ENCODE data around the gene CAMK1D. TPM values are rescaled to one million over a fixed set of nuclear protein-coding genes. Genes with fewer than 3 reads are reported as not detected.
"Not testable (repeated sequence)": the region's sequence is repeated elsewhere in the genome, so short reads cannot be mapped to it uniquely, and the experiment has no call there.

CAMK1D gene
- total RNA-seq, 1 donor from 2014 or later: 36.3 TPM

DNA sequence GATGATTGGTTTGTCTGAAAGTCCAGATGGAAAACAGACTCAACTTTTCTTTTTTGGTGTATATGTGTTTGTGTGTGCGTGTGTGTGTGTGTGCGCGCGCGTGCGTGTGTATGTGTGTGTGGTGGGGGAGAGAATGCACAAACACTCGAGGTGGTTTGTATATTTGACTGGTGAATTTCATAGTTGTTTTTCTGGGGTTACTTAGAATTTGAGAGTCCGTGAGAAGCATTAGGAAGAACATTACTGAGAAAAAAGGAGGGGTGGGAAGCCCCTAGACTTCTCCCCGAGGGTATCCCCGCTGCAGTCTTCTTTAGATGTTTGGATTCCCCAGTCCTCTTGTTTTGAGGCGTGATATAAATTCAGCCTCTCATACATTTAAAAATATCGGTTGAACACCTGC is 6.0 kb downstream of the CAMK1D start:
- no peak overlapping the region for H3K4me3 Mint-ChIP-seq (ENCODE audit: unreplicated experiment)
- DNase-seq (ENCODE audit: low spot score): no peak
- no peak overlapping the region for H3K27ac Mint-ChIP-seq (ENCODE audit: unreplicated experiment)
- TF ChIP-seq, protein P1, sequence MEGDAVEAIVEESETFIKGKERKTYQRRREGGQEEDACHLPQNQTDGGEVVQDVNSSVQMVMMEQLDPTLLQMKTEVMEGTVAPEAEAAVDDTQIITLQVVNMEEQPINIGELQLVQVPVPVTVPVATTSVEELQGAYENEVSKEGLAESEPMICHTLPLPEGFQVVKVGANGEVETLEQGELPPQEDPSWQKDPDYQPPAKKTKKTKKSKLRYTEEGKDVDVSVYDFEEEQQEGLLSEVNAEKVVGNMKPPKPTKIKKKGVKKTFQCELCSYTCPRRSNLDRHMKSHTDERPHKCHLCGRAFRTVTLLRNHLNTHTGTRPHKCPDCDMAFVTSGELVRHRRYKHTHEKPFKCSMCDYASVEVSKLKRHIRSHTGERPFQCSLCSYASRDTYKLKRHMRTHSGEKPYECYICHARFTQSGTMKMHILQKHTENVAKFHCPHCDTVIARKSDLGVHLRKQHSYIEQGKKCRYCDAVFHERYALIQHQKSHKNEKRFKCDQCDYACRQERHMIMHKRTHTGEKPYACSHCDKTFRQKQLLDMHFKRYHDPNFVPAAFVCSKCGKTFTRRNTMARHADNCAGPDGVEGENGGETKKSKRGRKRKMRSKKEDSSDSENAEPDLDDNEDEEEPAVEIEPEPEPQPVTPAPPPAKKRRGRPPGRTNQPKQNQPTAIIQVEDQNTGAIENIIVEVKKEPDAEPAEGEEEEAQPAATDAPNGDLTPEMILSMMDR (IDR thresholded peaks at IDR 0.05): no peak
- H3K36me3 Mint-ChIP-seq (ENCODE audit: low read depth): no peaks in the 10 kb centered on the region
- H3K4me1 Mint-ChIP-seq (ENCODE audit: low read depth): peaks cover 41% of the 10 kb centered on the region
- no peaks in the 10 kb centered on the region for H3K27me3 Mint-ChIP-seq (ENCODE audit: low read depth)
- H3K9me3 Mint-ChIP-seq (ENCODE audit: low read depth): no peaks in the 10 kb centered on the region

DNA sequence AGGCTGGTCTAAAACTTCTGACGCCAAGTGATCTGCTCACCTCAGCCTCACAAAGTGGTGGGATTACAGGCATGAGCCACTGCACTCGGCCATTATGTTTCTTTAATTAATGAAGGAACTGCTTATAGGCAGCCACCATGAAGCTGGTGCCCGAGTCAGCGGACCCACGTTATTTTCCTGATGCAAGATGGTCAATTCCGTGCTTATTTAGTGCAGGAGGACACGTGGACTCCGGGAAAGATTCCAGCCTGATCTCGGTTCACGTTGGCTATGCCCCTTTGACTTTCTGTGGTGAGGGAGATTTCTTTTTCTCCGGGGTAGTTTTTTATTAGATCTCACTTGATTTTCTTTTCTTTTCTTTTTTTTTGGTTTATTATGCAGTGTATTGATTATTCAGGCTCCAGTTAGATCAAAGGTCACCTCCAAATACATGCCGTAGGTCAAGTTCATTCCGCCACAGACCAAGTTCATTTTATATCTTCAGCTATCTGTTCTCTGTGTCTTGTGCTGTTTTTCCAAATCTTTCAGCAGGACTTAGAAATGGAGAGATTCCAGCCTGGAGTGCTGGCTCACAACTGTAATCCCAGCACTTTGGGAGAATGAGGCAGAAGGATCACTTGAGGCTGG is 8.3 kb downstream of the CAMK1D start:
- Mint-ChIP-seq H3K4me3 (ENCODE audit: unreplicated experiment) (no peak overlapping the region), H3K27me3 (ENCODE audit: low read depth) (no peaks in the 10 kb centered on the region), H3K9me3 (ENCODE audit: low read depth) (no peaks in the 10 kb centered on the region), H3K36me3 (ENCODE audit: low read depth) (no peaks in the 10 kb centered on the region), H3K4me1 (ENCODE audit: low read depth) (peaks cover 26% of the 10 kb centered on the region), H3K27ac (ENCODE audit: unreplicated experiment) (no peak overlapping the region)
- TF ChIP-seq, protein P1 (IDR thresholded peaks at IDR 0.05): no peak
- DNase-seq (ENCODE audit: low spot score): no peak

DNA sequence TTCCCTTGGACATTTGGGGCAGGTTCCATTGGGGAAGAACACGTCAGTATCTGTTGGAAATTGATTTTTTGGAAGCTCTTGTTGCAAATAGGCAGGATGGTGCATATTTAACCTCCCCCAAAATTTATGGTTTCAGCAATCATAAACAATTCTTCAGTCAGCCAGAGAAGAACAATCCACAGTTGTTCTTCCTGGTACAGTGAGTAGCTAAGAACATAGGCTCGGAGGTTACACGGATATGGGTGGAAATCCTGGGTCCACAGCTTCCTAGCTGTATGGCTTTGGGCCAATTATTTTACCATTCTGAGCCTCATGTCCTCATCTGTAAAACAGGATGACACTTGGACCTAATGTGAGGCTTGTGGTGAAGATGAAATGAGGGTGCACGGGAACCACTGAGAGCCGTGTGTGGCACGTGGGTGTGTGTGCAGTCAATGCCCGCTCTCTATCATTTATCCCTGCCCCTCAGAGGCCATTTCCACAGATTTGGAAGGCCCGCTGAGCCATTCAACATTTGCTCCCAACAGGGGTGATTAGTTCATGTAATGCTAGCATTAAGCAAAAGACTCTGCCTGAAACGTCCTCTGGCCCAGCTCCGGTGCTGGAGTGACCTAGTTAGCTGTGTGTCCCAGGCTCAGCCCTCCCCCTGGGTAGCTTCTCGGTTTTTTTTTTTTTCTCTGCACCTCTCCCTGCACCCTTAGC is 9.7 kb downstream of the CAMK1D start:
- H3K27me3 Mint-ChIP-seq (ENCODE audit: low read depth): no peaks in the 10 kb centered on the region
- peaks cover 18% of the 10 kb centered on the region for H3K4me1 Mint-ChIP-seq (ENCODE audit: low read depth)
- H3K9me3 Mint-ChIP-seq (ENCODE audit: low read depth): no peaks in the 10 kb centered on the region
- no peaks in the 10 kb centered on the region for H3K36me3 Mint-ChIP-seq (ENCODE audit: low read depth)
- TF ChIP-seq, protein P1 (IDR thresholded peaks at IDR 0.05): no peak
- H3K27ac Mint-ChIP-seq (ENCODE audit: unreplicated experiment): peak overlapping the region; percentile 79
- DNase-seq (ENCODE audit: low spot score): no peak
- H3K4me3 Mint-ChIP-seq (ENCODE audit: unreplicated experiment): no peak overlapping the region

DNA sequence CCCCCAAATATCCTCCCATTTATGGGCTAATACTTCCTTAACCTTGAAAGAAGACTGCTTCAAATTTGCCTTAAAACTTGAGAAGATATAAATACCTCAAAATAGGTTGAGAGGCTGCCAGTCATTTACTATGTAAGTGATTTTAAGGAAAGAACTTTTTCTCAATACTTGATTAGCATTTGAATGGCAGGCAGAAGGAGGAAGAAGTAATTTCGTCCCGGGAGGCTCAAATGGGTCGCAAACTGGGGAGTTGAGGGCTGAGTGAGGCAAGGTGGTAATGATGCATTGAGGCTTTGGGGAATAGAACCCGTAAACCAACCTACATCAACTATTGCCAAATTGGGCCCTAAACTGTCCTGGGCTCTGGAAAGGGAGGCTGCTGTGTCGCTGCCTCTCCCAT is 11.1 kb downstream of the CAMK1D start:
- H3K4me1 Mint-ChIP-seq (ENCODE audit: low read depth): peaks cover 18% of the 10 kb centered on the region
- no peak overlapping the region for H3K27ac Mint-ChIP-seq (ENCODE audit: unreplicated experiment)
- no peak overlapping the region for H3K4me3 Mint-ChIP-seq (ENCODE audit: unreplicated experiment)
- no peaks in the 10 kb centered on the region for H3K27me3 Mint-ChIP-seq (ENCODE audit: low read depth)
- TF ChIP-seq, protein P1 (IDR thresholded peaks at IDR 0.05): no peak
- H3K36me3 Mint-ChIP-seq (ENCODE audit: low read depth): no peaks in the 10 kb centered on the region
- no peaks in the 10 kb centered on the region for H3K9me3 Mint-ChIP-seq (ENCODE audit: low read depth)
- DNase-seq (ENCODE audit: low spot score): no peak

DNA sequence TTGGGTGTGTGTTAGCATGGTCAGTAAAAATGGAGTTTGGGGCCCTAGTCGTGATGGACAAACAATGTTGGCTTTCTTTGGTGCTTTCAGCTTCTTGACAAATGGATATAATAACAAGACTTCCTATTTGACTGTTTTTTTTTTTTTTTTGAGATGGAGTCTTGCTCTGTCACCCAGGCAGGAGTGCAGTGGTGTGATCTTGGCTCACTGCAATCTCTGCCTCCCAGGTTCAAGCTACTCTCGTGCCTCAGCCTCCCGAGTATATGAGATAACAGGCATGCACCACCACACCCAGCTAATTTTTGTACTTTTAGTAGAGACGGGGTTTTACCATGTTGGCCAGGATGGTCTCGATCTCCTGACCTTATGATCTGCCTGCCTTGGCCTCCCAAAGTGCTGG is 11.8 kb downstream of the CAMK1D start:
- H3K27me3 Mint-ChIP-seq (ENCODE audit: low read depth); H3K27ac Mint-ChIP-seq (ENCODE audit: unreplicated experiment); H3K4me3 Mint-ChIP-seq (ENCODE audit: unreplicated experiment); DNase-seq (ENCODE audit: low spot score); H3K9me3 Mint-ChIP-seq (ENCODE audit: low read depth); H3K36me3 Mint-ChIP-seq (ENCODE audit: low read depth): not testable (repeated sequence)
- peaks cover 22% of the 10 kb centered on the region for H3K4me1 Mint-ChIP-seq (ENCODE audit: low read depth)

DNA sequence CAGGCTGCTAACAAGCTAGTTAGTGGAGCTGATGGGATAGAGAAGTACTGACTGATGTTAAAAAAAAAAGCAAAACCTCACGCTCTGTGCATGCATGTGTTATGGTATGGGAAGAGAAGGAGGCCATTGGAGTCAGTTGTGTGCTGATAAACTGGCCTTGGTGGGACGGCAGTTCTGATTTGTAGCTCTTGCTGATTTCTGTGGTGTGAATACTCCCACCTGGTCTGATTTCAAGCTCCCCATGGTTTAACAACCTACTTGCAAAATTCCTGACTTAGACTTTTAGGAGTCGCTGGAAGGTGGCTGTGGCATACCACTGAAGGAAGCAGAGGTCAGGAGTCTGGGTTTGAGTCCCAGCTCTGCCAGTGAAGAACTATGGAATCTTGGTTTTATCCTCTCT is 15.2 kb downstream of the CAMK1D start:
- Mint-ChIP-seq H3K4me3 (ENCODE audit: unreplicated experiment) (no peak overlapping the region), H3K36me3 (ENCODE audit: low read depth) (no peaks in the 10 kb centered on the region), H3K27ac (ENCODE audit: unreplicated experiment) (no peak overlapping the region), H3K4me1 (ENCODE audit: low read depth) (peaks cover 25% of the 10 kb centered on the region), H3K27me3 (ENCODE audit: low read depth) (no peaks in the 10 kb centered on the region), H3K9me3 (ENCODE audit: low read depth) (no peaks in the 10 kb centered on the region)
- TF ChIP-seq, protein P1 (IDR thresholded peaks at IDR 0.05): no peak
- DNase-seq (ENCODE audit: low spot score): no peak
